Stomach (tissue), 19 donors: ENCODE measurements around the gene DLEC1. TPM values are rescaled to one million over a fixed set of nuclear protein-coding genes. Genes with fewer than 3 reads are reported as not detected.

Source experiments
- DNase-seq, 2 donors: peaks; one replicate each; pipeline versions ENCODE4 v3.0.0 to v3.0.0-alpha.2; 2013 to 2019
- H3K27ac ChIP-seq, 5 donors: fragments of 200-600 bp in 4 of 5; sonication (generic) in 4 of 5; one replicate each; pipeline ENCODE4 v1.5.1; 2013 to 2019; ENCODE audit warnings: mild to moderate bottlenecking in 1 of 5, moderate library complexity in 1 of 5
- H3K27me3 ChIP-seq, 3 donors: fragments of 200-600 bp; sonication (generic); one replicate each; pipeline ENCODE4 v1.5.1; 2017 to 2019; ENCODE audit warnings: mixed run types in 1 of 3
- H3K36me3 ChIP-seq, 4 donors: fragments of 200-600 bp; sonication (generic); 1 replicate in 3 of 4; 2 replicates in 1 of 4; pipeline ENCODE4 v1.5.1; 2016 to 2019
- H3K4me1 ChIP-seq, 4 donors: fragments of 200-600 bp; sonication (generic); one replicate each; pipeline ENCODE4 v1.5.1; 2016 to 2019
- H3K4me3 ChIP-seq, 4 donors: fragments of 200-600 bp; sonication (generic) in 3 of 4; one replicate each; pipeline ENCODE4 v1.5.1; 2016 to 2019; ENCODE audit warnings: mild to moderate bottlenecking in 1 of 4
- H3K9me3 ChIP-seq, 4 donors: fragments of 200-600 bp; sonication (generic); one replicate each; pipeline ENCODE4 v1.5.1; 2016 to 2019
- EP300 ChIP-seq: sonication (generic); formaldehyde crosslinking; IDR thresholded peaks from one replicate; pipeline ENCODE4 v1.6.1; 2017; ENCODE audit warnings: antibody characterized with exemption
- POLR2A ChIP-seq, 4 donors: fragments of 450-650 bp; IDR thresholded peaks; one replicate each; pipeline ENCODE4 v1.6.1; 2016; ENCODE audit warnings: antibody characterized with exemption in 4 of 4, control low read depth in 2 of 4, mild to moderate bottlenecking in 1 of 4, moderate library complexity in 1 of 4
- POLR2AphosphoS5 ChIP-seq, 3 donors: sonication (generic); formaldehyde crosslinking; IDR thresholded peaks; one replicate each; pipeline ENCODE4 v1.6.1; 2016; ENCODE audit warnings: antibody characterized with exemption in 3 of 3
- WGBS, 5 donors: extraction: QIAGEN DNeasy Blood & Tissue Kit in 3 of 5; methylation state at CpG; one replicate each; pipeline versions ENCODE4 v1.1.5 to v1.1.7; 2013 to 2018; 5-methylcytosine and 5-hydroxymethylcytosine counted together
- intact Hi-C: fragments of 100-400 bp; cut with DNase I; formaldehyde crosslinking; loops from one replicate; pipeline ENCODE4 v1.15.1; 2023; ENCODE audit warnings: low total_unique reads
- long read RNA-seq, 10 donors: transcript quantifications; one replicate each; lab custom pipeline, GENCODE V29; 2026
- polyA plus RNA-seq, 3 donors: library from polyadenylated mRNA; stranded (reverse); fragments of 200-250 nt; gene quantifications; one replicate each; pipeline ENCODE4 v1.2.3, GENCODE V29; 2013
- total RNA-seq, 5 donors: library from RNA; depleted of rRNA; stranded (reverse); fragments of >200 nt; gene quantifications; one replicate each; pipeline versions ENCODE4 v1.1.0 to v1.2.3, GENCODE V29; 2014 to 2016
- TF ChIP-seq, protein P1 (sequence below), 7 experiments: fragments of 450-650 bp in 4 of 7; fragments of 200-600 bp in 3 of 7; sonication (generic) in 3 of 7; IDR thresholded peaks; one replicate each; pipeline ENCODE4 v1.5.1; 2016 to 2019; ENCODE audit warnings: antibody characterized with exemption in 7 of 7, control low read depth in 2 of 7, mild to moderate bottlenecking in 1 of 7
- donor health status: healthy with polysubstance abuse.
- donor health status: Bipolar disorder and iron deficiency.
- donor health status: healthy.

DLEC1 gene, protein sequence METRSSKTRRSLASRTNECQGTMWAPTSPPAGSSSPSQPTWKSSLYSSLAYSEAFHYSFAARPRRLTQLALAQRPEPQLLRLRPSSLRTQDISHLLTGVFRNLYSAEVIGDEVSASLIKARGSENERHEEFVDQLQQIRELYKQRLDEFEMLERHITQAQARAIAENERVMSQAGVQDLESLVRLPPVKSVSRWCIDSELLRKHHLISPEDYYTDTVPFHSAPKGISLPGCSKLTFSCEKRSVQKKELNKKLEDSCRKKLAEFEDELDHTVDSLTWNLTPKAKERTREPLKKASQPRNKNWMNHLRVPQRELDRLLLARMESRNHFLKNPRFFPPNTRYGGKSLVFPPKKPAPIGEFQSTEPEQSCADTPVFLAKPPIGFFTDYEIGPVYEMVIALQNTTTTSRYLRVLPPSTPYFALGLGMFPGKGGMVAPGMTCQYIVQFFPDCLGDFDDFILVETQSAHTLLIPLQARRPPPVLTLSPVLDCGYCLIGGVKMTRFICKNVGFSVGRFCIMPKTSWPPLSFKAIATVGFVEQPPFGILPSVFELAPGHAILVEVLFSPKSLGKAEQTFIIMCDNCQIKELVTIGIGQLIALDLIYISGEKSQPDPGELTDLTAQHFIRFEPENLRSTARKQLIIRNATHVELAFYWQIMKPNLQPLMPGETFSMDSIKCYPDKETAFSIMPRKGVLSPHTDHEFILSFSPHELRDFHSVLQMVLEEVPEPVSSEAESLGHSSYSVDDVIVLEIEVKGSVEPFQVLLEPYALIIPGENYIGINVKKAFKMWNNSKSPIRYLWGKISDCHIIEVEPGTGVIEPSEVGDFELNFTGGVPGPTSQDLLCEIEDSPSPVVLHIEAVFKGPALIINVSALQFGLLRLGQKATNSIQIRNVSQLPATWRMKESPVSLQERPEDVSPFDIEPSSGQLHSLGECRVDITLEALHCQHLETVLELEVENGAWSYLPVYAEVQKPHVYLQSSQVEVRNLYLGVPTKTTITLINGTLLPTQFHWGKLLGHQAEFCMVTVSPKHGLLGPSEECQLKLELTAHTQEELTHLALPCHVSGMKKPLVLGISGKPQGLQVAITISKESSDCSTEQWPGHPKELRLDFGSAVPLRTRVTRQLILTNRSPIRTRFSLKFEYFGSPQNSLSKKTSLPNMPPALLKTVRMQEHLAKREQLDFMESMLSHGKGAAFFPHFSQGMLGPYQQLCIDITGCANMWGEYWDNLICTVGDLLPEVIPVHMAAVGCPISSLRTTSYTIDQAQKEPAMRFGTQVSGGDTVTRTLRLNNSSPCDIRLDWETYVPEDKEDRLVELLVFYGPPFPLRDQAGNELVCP (N-terminal part only)
- total RNA-seq: 1 to 10 TPM in 2 of 5 donors, not detected in 3; 1.3 to 1.5 TPM
- polyA plus RNA-seq: under 1 TPM; 0.12 to 0.31 (median 0.20) TPM
- long read RNA-seq, donor 1, partial matches to known transcripts: 0 of 22 reads
- long read RNA-seq, donor 1, other reads (novel, unspliced or antisense): 22 of 22 reads
- long read RNA-seq, donor 2, partial matches to known transcripts: 40 of 64 reads
- long read RNA-seq, donor 2, other reads (novel, unspliced or antisense): 24 of 64 reads
- long read RNA-seq, donor 3, partial matches to known transcripts: 11 of 16 reads
- long read RNA-seq, donor 3, other reads (novel, unspliced or antisense): 5 of 16 reads
- long read RNA-seq, donor 4: 0 reads
- long read RNA-seq, donor 5, partial matches to known transcripts: 12 of 26 reads
- long read RNA-seq, donor 5, other reads (novel, unspliced or antisense): 14 of 26 reads
- long read RNA-seq, donor 6: 0 reads
- long read RNA-seq, donor 7: 0 reads
- long read RNA-seq, donor 8, partial matches to known transcripts: 11 of 18 reads
- long read RNA-seq, donor 8, other reads (novel, unspliced or antisense): 7 of 18 reads
- long read RNA-seq, donor 9, partial matches to known transcripts: 18 of 24 reads
- long read RNA-seq, donor 9, other reads (novel, unspliced or antisense): 6 of 24 reads
- long read RNA-seq, donor 10, partial matches to known transcripts: 8 of 13 reads
- long read RNA-seq, donor 10, other reads (novel, unspliced or antisense): 5 of 13 reads

GRCh38 chr3:38039101-38039898 is at the start of gene DLEC1:
DLEC1 (plus strand) TSS chr3:38039208; CDS start chr3:38039226, 18 bp downstream.
- no peaks in the 10 kb centered on the region for H3K9me3 ChIP-seq
- H3K4me3 ChIP-seq: peak within 1 kb of the TSS; percentile 44 to 62 (median 54)
- H3K36me3 ChIP-seq: no peaks in the 10 kb centered on the region
- WGBS, 5 donors: 1 to 2% (median 2%) methylated on average over 47 to 67 of the region's 67 CpGs
- no peaks in the 10 kb centered on the region for H3K27me3 ChIP-seq
- intact Hi-C loops: loop anchor here (10.0 kb wide), 1 partner anchor 106 kb away; no protein-coding TSS in a partner anchor
- H3K27ac ChIP-seq: peak within 1 kb of the TSS in 4 of 5 donors; percentile 20 to 44 (median 34)
- DNase-seq: peak; percentile 77 to 92
- TF ChIP-seq POLR2AphosphoS5 (IDR thresholded peaks at IDR 0.05) (no peak), EP300 (no peak), POLR2A (IDR thresholded peaks at IDR 0.05) (no peak)
- TF ChIP-seq, protein P1, sequence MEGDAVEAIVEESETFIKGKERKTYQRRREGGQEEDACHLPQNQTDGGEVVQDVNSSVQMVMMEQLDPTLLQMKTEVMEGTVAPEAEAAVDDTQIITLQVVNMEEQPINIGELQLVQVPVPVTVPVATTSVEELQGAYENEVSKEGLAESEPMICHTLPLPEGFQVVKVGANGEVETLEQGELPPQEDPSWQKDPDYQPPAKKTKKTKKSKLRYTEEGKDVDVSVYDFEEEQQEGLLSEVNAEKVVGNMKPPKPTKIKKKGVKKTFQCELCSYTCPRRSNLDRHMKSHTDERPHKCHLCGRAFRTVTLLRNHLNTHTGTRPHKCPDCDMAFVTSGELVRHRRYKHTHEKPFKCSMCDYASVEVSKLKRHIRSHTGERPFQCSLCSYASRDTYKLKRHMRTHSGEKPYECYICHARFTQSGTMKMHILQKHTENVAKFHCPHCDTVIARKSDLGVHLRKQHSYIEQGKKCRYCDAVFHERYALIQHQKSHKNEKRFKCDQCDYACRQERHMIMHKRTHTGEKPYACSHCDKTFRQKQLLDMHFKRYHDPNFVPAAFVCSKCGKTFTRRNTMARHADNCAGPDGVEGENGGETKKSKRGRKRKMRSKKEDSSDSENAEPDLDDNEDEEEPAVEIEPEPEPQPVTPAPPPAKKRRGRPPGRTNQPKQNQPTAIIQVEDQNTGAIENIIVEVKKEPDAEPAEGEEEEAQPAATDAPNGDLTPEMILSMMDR (IDR thresholded peaks at IDR 0.05): no peak
- peaks cover 6 to 18% (median 16%) of the 10 kb centered on the region in 4 donors for H3K4me1 ChIP-seq

DNA sequence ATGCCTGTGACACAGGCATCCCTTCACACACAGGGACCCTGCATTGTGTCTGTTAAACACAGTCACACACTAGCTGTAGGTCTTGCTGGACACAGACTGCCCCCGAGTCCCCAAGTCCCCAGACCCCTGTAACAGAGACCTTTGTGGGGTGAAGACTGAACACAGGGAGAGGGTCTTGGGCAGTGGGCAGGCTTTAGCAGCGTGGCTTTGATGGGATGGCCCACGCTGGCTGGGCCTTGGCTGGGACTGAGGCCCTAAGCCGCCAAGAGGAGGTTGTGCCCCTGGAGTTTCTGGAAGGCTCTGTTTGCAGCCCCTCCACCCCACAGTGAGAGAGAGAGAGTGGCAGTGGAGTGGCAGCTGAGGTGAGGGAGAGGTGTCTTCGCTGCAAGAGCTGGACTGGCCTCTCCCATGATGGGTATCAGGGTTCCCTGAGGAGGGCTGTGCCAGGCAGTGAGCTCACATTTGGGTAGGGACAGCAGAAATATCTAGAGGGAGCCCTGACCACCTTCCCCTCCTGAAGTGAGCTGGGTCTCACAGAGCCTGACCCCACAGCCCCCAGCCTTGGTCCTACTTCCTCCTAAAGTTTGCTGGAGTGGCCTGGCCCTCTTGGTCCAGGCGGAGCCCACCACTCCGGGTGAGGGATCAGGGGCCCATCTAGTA is 49.1 kb upstream of the DLEC1 start:
- TF ChIP-seq, protein P1 (IDR thresholded peaks at IDR 0.05): no peak
- no peak for TF ChIP-seq POLR2A (IDR thresholded peaks at IDR 0.05)
- no peak for TF ChIP-seq EP300
- TF ChIP-seq POLR2AphosphoS5 (IDR thresholded peaks at IDR 0.05): no peak
- 81 to 88% (median 85%) methylated on average over 4 to 7 of the region's 7 CpGs for WGBS, 5 donors
- Histone ChIP-seq H3K27ac (peak overlapping the region; percentile 86 to 92 (median 90)), H3K4me3 (peak overlapping the region in 2 of 4 donors; percentile 12 to 43), H3K27me3 (no peaks in the 10 kb centered on the region), H3K4me1 (peaks cover 28 to 66% (median 58%) of the 10 kb centered on the region in 4 donors), H3K9me3 (no peaks in the 10 kb centered on the region), H3K36me3 (peaks cover 0 to under 1% (median under 1%) of the 10 kb centered on the region in 4 donors)
- DNase-seq: peak; percentile 15 to 18
- intact Hi-C loops: no loop called here

- Histone ChIP-seq H3K4me3 (peak within 1 kb of the TSS; percentile 16 to 43 (median 33)), H3K36me3 (peaks cover 0 to 7% (median 3%) of the 10 kb centered on the region in 4 donors), H3K4me1 (peaks cover 23 to 66% (median 56%) of the 10 kb centered on the region in 4 donors), H3K9me3 (no peaks in the 10 kb centered on the region), H3K27me3 (no peaks in the 10 kb centered on the region), H3K27ac (peak within 1 kb of the TSS; percentile 86 to 92 (median 90))
- TF ChIP-seq, protein P1 (IDR thresholded peaks at IDR 0.05): peak in 2 of 7 experiments; percentile 2 to 6
- TF ChIP-seq EP300 (no peak), POLR2A (IDR thresholded peaks at IDR 0.05) (peak in 1 of 4 donors; percentile 76), POLR2AphosphoS5 (IDR thresholded peaks at IDR 0.05) (peak in 2 of 3 donors; percentile 83 to 89)
- DNase-seq: peak; percentile 89 to 93
- intact Hi-C loops: no loop called here
- 29 to 53% (median 36%) methylated on average over 7 to 10 of the region's 10 CpGs for WGBS, 5 donors
These were observed 48.5 kb upstream of the DLEC1 start, which contains the start of gene VILL for GRCh38 chr3:37990527-37990926. VILL (plus strand) TSS chr3:37990786; CDS start chr3:37993673, 2,887 bp downstream.
